Measurements from ENCODE around the gene POMT2.
A peak's percentile ranks its signal among the peaks of the same experiment; 100 is the strongest.
"Not testable (repeated sequence)": the region's sequence is repeated elsewhere in the genome, so short reads cannot be mapped to it uniquely, and the experiment has no call there.

Gene POMT2, protein sequence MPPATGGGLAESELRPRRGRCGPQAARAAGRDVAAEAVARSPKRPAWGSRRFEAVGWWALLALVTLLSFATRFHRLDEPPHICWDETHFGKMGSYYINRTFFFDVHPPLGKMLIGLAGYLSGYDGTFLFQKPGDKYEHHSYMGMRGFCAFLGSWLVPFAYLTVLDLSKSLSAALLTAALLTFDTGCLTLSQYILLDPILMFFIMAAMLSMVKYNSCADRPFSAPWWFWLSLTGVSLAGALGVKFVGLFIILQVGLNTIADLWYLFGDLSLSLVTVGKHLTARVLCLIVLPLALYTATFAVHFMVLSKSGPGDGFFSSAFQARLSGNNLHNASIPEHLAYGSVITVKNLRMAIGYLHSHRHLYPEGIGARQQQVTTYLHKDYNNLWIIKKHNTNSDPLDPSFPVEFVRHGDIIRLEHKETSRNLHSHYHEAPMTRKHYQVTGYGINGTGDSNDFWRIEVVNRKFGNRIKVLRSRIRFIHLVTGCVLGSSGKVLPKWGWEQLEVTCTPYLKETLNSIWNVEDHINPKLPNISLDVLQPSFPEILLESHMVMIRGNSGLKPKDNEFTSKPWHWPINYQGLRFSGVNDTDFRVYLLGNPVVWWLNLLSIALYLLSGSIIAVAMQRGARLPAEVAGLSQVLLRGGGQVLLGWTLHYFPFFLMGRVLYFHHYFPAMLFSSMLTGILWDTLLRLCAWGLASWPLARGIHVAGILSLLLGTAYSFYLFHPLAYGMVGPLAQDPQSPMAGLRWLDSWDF

DNA sequence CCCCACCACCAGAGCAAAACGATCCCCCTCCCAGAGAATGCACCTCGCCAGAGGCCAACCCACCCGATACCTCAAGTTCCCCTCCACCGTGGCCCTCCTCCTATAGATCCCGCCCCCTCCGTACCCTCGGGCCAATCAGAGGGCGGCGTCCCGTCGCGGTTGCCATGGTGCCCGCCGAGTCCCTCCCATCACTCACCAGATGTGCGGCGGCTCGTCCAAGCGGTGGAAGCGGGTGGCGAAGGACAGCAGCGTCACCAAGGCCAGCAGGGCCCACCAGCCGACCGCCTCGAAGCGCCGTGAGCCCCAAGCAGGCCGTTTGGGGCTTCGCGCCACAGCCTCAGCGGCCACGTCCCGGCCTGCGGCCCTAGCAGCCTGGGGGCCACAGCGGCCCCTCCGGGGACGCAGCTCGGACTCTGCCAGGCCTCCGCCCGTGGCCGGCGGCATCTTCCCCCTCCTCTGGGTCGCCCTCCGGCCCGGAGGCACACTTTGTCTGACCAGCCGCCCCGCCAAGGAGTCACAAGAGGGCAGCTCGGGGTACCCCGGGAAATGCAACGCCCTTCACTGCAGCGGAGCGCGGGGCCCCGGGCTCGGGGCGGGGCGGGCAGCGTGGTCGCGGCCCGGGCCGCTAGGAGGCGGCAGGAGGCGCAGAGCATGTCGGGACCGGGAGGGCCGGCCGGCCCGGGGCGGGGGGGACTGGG, at the start of gene POMT2:
Gene POMT2, minus strand, starts transcription at position 646 of the 698 bp plus-strand sequence. Its CDS starts 202 bp downstream, at position 444.
- peak; percentile 92 for DNase-seq (ENCODE audit: low spot score)

DNA sequence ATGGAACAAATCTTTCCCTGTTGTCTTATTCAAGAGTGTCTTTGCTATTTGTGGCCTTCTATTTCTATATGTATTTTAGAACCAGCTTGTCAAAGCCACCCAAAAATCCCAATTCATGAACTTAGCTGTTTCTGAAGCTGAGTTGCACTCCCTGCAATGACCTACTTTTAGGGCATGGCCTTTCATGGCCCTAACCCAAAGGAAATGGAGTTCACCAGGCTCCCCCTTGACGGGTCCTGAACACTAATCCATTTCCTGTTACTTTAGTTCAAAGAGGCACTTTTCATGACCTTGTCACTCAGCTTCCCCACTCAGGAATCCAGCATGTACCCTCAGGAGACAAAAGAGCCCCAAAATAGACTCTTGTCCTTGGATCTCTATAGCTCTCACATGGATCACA, 48.6 kb upstream of the POMT2 start:
- DNase-seq (ENCODE audit: low spot score), result peak; percentile 3

DNA sequence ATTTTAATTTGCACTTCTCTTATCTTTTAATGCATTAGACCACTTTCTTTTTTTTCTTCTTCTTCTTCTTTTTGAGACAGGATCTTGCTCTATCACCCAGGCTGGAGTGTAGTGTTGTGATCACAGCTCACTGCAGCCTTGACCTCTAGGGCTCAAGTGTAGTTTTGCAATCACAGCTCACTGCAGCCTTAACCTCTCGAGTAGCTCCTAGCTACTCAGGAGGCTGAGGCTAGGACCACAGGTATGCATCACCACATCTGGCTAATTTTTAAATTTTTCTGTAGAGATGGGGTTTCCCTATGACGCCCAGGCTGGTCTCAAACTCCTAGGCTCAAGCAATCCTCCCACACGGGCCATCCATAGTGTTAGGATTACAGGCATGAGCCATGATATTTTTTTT, 43.5 kb upstream of the POMT2 start:
- no peak for DNase-seq (ENCODE audit: low spot score)

DNA sequence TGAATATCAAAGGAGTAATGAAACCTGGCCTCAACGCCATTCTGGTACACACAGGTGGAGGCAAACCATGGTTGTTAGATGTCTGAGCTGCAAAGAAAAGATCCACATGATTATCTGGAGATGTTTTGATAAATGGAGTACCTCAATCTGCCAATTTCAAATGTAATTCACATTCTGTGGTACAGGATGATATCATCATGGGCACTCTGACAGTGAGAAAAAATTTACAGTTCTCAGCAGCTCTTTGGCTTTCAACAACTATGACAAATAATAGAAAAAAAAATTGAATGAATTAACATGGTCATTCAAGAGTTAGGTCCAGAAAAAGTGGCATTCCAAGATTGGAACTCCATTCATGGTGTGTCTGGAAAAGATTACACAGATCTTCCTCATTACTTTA, 38.9 kb upstream of the POMT2 start:
- DNase-seq (ENCODE audit: low spot score), result no peak

DNA sequence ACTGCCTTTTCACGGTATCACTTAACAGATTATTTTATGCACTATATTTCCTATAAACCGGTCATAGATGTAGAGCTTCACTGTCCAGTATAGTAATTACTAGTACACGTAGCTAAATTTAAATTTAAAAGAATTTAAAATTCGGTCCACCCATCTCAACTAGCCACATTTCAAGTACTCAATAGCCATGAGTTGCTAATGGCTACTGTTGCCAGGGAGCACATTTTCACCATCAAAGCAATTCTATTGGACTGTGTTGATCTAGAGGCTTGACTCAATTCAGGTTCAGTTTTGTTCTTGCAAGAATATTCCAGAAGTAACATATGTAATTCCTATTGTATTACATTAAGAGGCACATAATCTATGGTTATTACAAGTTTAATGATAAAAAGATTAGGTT, 36.2 kb upstream of the POMT2 start:
- DNase-seq (ENCODE audit: low spot score), result no peak

DNA sequence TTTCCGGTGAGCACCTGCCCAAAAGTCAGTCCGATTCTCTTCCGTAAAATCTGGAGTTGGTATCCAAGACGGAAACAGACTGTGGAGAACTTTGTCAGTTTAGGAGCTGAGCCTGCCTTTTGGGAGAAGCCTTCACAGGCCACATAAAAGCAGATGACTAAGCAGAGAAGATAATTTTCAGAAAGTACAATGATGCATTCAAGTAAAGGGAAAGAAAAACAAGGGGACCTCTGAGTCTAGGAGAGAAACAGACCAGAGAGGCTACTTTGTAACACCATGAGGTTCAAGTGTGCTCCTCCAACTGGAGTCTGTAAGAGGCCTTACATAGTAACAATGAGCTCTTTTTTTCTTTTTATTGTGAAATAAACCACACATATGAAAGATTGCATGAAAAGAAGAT, 35.1 kb upstream of the POMT2 start:
- DNase-seq (ENCODE audit: low spot score), result no peak

DNA sequence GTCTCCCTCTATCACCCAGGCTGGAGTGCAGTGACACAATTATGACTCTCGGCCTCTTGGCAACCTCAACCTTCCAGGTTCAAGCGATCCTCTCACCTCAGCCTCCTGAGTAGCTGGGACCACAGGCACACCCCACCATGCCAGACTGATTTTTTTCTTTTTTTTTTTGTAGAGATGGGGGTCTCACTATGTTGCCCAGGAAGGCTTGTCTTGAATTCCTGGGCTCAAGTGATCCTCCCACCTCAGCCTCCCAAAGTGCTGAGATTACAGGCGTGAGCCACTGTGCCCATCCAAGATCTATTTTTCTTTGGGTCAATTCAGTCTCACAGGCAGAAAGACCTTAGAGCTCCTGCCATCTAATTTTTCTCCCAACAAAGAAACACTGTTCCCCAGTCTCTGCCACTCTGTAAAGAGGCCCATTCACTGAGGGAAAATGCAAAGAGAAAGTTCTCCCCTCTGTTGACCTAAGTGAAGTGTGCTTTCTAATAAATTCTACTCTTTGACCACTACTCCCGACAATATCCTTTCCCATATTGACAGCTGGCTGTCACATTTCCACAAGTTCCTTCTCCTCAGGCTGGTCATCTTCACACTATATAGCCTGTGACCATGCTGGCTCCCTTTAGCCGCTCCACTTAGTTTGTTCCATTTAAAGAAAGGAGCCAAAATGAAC, 32.9 kb upstream of the POMT2 start:
- no peak for DNase-seq (ENCODE audit: low spot score)

DNA sequence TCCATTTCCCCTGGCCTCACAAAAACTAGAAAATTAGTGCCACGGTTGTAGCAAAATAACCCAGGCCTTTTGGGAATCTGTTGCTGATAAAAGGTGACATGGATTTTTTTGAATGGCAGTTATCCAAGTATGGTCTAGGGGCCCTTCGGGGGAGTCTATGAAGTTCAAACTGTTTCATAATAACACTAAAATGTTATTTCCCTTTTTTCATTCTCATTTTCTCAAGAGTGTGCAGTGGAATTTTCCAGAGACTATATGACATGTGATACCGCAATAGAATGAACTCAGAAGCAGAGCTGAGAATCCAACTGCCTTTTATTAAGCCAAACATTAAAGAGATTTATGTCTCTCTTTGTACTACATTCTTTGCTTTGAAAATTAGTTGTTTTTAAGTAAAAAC, 27.1 kb upstream of the POMT2 start:
- no peak for DNase-seq (ENCODE audit: low spot score)

DNA sequence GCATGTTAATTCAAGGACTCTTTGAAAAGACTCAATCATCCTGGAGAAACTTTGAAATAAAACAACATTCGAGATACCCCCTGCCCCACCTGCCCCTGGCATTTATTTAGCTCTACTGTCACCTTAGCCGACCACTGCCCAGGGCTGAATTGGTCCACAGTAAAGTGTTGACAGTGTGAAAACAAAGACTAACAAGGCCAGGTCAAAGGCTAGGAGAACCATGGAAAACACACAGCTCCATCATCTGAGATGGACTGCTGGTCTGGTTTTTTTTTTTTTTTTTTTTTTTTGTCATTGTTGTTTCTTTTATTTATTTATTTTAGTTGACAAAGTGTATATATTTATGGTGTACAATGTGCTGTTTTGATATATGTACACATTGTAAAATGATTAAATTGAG, 25.8 kb upstream of the POMT2 start:
- DNase-seq (ENCODE audit: low spot score), result no peak

DNA sequence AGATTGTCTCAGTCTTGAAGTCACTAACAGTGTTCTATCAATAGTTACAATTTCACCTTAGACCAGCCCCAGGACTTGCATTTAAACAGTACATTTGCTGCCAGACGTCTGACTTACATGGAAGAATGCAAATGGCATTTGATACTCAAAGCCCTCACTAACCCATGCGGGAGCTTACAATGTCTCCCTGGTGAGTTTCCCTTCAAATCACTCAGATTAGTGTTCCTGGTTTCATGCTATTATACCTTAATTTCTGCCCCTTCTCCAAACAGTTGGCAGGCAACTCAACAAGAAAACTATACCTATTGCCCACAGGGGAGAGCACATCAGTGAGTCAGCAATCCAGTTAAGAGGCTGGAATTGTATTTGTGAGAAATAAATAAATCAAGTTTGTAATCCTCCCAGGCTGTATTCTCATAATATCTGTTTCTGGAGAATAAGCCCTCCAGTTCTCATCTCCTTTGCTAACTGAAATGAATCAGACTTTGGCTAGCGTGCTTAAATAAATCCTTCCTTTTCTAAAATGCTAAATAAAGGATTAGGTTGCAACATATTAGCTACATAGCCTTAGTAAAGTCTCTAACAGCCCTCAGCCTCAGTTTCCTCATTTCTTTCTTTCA, 23.8 kb upstream of the POMT2 start:
- DNase-seq (ENCODE audit: low spot score), result no peak

DNA sequence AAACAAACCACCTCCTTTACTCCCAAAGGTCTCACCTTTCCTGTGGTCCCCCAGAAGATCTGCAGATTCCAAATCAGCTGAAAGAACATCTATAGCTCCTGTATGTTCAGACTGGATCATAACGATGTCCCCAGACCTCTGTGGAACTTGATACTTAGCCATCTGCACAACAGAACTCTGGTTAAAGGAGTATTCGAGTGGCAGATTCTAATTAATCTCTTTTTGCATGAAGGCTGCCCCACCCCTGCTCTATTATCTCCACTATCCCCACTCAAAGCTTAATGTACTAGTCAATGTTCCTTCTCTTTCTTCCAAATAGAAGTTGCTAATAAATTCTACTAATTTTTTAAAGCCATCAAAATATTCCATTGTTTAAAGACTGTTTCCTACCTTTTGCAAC, 23.0 kb upstream of the POMT2 start:
- no peak for DNase-seq (ENCODE audit: low spot score)

DNA sequence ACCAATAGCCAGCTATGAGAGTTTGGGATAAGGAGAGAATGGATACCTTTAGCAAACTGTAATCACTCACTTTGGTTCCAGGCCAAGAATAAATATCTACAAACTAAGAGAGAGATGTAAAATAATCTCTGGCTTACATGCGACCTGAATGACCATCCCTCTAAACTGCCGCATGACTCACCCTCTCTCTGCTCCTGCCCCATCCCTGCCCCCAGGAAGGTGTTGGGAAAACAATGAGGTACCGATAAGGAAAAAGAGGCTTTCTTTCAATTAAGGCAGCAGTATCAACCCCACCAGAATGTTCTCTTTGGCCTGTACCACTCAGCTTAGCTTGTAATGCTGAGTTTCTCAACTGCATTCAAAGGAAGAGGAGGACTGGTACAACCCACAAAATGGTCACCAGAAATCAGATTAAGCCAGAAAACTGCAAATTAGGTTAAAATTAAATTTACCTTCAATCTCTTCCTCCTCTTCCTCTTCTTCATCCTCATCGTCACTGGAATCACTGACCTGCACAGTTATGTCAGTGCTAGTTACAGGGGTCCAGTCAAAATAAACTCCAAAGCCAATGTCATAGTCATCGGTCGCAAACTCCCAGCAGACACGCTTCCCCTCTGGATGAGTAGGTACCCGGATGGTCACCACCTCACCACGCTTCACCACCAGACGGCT, 22.2 kb upstream of the POMT2 start:
- no peak for DNase-seq (ENCODE audit: low spot score)

DNA sequence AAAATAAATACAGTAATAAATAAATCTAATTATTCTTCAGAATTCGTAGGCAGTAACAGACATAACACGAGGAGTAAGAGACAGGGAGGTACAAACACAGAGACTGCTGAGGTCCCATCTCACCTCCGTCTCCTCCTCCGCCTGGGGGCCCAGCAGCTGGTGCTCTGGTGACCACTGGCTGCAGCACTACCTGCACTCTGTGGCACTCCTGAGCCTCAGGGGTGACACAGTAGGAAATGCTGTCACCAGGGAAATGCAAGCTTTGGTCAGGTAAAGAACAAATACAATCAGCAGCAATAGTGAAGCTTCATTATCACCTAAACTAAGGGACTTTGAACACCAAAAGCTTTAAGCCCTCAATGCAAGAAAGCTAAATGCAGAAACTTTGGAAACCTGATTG, 19.7 kb upstream of the POMT2 start:
- DNase-seq (ENCODE audit: low spot score), result no peak

DNA sequence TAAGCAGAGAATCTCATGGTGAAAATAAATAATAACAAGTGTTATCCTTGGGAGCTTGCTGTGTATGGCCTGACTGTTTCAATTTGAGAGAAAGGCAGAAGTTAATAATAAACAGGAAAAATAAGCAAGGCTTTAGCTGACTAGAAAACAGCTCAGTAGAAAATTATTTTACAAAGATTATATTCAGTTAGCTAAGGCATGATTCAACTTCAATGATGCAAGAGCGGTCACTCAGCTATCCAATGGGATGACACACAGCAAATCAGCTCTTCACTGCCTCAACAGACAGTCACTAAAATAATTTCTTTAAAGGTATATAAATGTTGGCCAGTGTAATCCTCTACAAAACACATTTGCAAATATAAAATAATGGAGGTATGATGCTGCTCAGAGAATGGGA, 18.7 kb upstream of the POMT2 start:
- DNase-seq (ENCODE audit: low spot score), result no peak

DNA sequence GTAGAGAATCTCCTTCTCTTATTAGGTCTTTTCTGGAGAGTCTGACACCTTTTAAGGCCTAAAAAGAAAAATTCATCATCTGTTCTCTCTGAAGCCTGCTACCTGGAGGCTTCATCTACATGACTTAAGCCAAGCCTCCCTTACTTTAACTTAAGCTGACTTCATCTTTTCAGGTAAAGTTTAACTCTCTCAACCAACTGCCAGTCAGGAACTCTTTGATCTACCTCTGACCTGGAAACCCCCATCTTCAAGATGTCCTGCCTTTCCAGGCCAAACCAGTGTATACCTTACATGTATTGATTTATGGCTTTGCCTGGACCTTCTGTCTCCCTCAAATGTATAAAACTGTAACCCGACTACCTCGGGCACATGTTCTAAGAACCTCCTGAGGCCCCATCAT, 17.6 kb upstream of the POMT2 start:
- DNase-seq (ENCODE audit: low spot score), result no peak

DNA sequence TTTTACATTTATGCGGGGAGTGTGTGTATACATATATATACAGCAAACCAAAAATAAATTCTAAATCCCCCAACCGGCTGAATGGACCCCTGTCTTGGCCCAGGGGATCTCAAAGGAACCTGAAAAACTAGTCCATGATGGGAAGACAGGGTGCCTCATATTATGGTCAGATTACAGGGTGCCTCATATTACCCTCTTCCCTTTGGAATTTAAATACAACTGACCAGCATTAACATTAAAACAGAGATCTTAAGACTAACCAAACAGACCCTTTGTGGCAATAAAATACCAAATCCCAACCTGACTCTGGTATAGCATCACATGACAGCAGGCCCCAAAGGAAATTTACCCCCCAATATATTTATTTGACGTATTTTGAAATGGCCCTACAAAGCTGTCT, 17.2 kb upstream of the POMT2 start:
- DNase-seq (ENCODE audit: low spot score), result no peak

DNA sequence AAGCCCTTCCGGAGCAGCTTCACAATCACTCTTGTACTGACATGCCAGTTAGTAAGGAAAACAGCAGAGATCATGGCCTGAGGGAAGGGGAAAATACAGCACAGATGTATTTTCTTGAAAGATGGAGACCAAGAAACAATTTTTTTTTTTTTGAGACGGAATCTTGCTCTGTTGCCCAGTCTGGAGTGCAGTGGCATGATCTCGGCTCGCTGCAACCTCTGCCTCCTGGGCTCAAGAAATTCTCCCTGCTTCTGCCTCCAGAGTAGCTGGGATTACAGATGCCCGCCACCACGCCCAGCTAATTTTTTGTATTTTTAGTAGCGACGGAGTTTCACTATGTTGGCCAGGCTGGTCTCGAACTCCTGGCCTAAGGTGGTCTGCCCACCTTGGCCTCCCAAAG, 16.6 kb upstream of the POMT2 start:
- DNase-seq (ENCODE audit: low spot score), result not testable (repeated sequence)

DNA sequence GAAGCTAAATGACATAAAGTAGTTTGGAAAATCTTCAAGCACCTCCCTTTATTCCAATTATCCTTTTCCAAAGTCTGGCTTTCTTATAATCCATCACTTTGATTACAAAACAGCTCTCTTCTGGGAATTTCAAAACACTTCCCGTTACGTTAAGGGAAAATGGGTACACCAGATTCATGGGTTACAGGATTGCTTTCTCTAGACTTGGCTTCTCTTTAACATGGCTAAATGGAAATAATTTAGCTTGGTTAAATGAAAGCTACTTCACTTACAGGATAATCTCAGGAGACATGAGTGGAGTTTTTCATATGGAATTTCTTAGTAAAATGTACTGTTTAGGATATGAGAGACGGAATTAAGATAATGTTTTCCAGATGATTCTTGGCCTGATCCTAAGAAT, 14.9 kb upstream of the POMT2 start:
- no peak for DNase-seq (ENCODE audit: low spot score)

DNA sequence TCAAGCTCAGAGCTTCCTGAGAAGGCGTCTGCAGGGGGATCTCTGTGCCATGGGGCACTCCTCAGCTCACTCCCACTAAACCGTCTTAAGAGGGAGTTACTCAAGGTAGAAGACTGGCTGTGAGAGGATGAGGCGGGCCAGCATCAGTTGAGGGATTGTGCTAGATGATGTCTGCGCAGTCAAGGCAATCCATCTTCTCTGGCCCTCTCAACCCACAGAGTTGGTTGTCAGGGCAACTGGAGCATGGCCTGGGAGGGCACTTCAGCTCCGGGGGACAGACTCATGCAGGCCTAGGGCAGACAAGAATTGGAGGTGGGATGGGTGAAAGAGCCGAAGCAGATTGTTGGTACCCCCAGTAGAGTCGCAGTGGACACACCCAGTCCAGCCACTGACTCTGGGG, 9.2 kb upstream of the POMT2 start:
- no peak for DNase-seq (ENCODE audit: low spot score)

DNA sequence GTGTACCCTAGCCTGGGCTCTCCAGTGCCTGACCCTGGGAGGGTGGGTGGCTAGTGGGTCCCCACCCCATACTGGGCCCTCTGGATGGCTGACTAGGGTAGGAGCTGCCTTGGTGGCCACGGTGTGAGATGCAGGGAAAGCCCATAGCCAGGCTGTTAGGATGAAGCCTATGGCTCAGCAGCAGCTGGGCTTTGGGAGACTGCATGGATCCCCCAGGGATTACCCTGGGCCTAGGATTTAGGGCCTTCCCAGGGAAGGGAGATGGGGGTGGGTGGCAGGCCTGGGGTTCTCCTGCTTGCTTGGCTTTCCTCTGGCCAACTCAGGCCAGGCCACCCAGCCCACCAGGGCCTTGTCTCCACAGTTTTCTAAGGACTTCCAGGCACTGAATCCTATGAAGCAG, 6.4 kb upstream of the POMT2 start:
- DNase-seq (ENCODE audit: low spot score), result no peak

DNA sequence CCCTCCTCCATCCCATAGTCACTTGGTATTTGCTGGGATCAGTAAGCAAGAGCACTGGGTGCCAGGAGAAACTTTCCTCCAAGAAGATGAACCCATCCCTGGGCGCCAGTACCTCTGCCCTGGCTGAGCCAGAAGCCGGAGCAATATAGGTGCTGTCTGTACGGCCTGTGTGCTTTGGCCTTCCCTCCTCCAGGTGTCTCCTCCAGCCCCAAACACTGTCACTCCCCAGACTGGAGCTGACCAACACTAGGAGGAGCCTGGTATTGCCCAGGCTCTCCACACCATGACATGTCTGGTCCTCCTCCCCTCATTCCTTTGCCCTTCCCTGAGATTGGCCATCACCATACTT, 5.0 kb upstream of the POMT2 start:
- no peak for DNase-seq (ENCODE audit: low spot score)

All from CD4-positive, alpha-beta T cell treated with Interleukin-6 at 100 ng/mL for 8 hours (primary cell).